ENCODE data around the gene ZNF521.

GRCh38 chr18:25038261-25038660, 313.7 kb downstream of the ZNF521 start:
- TF ChIP-seq CTCF (IDR thresholded peaks at IDR 0.05) (no peak), ZFX (IDR thresholded peaks at IDR 0.05; ENCODE audit: borderline replicate concordance) (no peak)

Data from 22Rv1 (cell line).